D341Med (cell line): ENCODE data around the gene ZNF276.
A peak's percentile ranks its signal among the peaks of the same experiment; 100 is the strongest.

Source experiments
- DNase-seq: peaks from one replicate; pipeline ENCODE4 v3.0.0; 2012; ENCODE audit warnings: low spot score

The ZNF276 gene

GRCh38 chr16:89711601-89712273, 9.6 kb upstream of the ZNF276 start:
- peak; percentile 94 for DNase-seq

- no peak for DNase-seq
Measured at GRCh38 chr16:89712274-89712781, 9.0 kb upstream of the ZNF276 start.

GRCh38 chr16:89716493-89716892, 4.8 kb upstream of the ZNF276 start:
- DNase-seq, result no peak

GRCh38 chr16:89716916-89717687, 4.2 kb upstream of the ZNF276 start:
- DNase-seq, result no peak

GRCh38 chr16:89717688-89718505, 3.4 kb upstream of the ZNF276 start:
- no peak for DNase-seq

- no peak for DNase-seq
Measured at GRCh38 chr16:89720551-89720812, 855 bp upstream of the ZNF276 start.

GRCh38 chr16:89721546-89722391, 432 bp downstream of the ZNF276 start:
- DNase-seq, result peak; percentile 67

- no peak for DNase-seq
Measured at GRCh38 chr16:89722392-89723278, 1.3 kb downstream of the ZNF276 start.

- DNase-seq, result no peak
Measured at GRCh38 chr16:89723279-89724250, 2.2 kb downstream of the ZNF276 start.

GRCh38 chr16:89727406-89728120, 6.2 kb downstream of the ZNF276 start:
- no peak for DNase-seq

- no peak for DNase-seq
Measured at GRCh38 chr16:89729293-89729692, 8.0 kb downstream of the ZNF276 start.

- peak; percentile 75 for DNase-seq
Measured at GRCh38 chr16:89729863-89730593, 8.7 kb downstream of the ZNF276 start.

- DNase-seq, result no peak
Measured at GRCh38 chr16:89730610-89731234, 9.4 kb downstream of the ZNF276 start.

- no peak for DNase-seq
Measured at GRCh38 chr16:89732142-89732917, 11.0 kb downstream of the ZNF276 start.

GRCh38 chr16:89732918-89733242, 11.5 kb downstream of the ZNF276 start:
- DNase-seq, result no peak

- no peak for DNase-seq
Measured at GRCh38 chr16:89733322-89733721, 12.0 kb downstream of the ZNF276 start.

- no peak for DNase-seq
Measured at GRCh38 chr16:89733792-89734191, 12.5 kb downstream of the ZNF276 start.
